ENCODE results near the gene COBL. TPM values are rescaled to one million over a fixed set of nuclear protein-coding genes. Genes with fewer than 3 reads are reported as not detected.
A peak's percentile ranks its signal among the peaks of the same experiment; 100 is the strongest.

COBL gene
- total RNA-seq, 8 experiments from 2014 or later: 0.23 to 54.8 (median 4.3) TPM

DNA sequence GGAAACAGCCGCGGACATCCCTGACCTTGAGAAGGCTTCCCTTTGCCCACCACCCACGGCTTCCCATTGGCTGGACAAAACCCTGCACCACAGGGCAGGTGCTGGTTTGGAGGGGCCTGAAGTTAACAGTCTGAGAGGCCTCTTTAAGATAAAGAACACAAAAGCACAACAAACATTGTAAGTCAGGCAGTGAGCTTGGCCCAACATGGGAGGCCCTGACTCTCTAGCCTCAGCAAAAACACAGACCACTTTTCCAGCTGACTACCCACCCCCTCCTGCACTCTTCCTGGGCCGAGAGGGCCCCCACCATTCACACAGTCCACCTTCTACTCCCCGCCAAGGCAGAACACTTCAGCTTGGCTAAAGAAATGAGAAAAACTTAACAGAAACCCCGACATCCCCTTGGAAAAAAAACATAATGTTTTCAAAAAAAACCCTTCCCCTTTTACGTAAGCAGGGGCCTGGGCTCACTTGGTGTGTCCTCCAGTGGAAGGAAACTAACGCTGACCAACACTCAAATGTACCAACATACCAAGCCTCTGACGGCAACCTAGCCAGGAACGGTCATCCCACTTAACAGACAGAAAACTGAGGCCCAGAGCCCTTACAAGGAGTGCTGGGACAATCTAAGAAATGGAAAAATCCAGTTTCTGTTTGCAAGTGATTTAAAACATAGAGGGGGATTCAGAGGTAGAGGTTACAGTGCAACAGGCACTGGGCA, 80.9 kb downstream of the COBL start:
- 0 to 100% (median 78%) methylated on average over 1 to 7 of the region's 10 CpGs; no CpG with 5 or more reads in 2 of the 10 experiments for WGBS, 10 experiments
- ATAC-seq (replicated peaks in 6 of 8): no peak
- in situ Hi-C loops (cut with MboI; ENCODE audit: low pct_unique_long_range_greater_than_20kb in 2 of 9, low sequenced_read_pairs in 9 of 9, unreplicated experiment in 9 of 9): loop anchor here in 1 of 9 experiments (25.0 kb wide), 1 partner anchor 127 kb away; no protein-coding TSS in a partner anchor
- Histone ChIP-seq H3K4me3 (no peak overlapping the region), H3K4me1 (replicated peaks in 1 of 2) (peaks cover 0 to 2% of the 10 kb centered on the region in 2 donors), H3K27ac (no peak overlapping the region)

DNA sequence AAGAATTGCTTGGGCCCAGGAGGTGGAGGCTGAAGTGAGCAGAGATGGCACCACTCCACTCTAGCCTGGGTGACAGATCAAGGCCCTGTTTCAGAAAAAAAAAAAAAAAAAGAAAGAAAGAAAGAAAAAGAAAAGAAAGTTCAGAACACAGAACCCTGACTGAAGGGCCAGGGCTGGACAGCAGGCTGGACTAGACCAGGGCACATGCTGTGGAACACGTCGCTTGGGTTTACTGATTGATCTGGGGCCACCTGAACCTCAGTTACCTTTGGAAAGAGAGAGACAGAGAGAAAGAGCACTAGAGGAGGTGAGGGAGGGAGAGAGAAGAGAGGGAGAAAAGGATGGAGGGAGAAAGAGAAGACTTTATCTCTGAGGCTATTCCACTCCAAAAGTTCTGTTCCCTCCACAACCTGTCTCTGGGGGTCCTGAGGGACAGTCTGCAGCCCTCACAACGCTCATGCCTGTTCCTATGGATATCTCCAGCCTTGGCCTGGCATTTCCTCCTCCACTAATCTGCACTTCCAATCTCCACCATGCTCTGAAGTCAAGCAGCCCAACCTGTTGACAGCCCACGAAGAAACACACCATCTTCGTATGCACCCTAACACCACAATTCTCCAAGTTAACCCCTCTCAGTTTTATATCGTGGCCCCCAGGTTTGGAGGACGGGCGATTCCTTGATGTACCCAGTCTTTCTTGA, 81.8 kb downstream of the COBL start:
- Histone ChIP-seq H3K4me3 (no peak overlapping the region), H3K27ac (no peak overlapping the region), H3K4me1 (replicated peaks in 1 of 2) (peaks cover 0 to 2% of the 10 kb centered on the region in 2 donors)
- no peak for ATAC-seq (replicated peaks in 6 of 8)
- 23 to 100% (median 85%) methylated on average over 1 to 8 of the region's 8 CpGs; no CpG with 5 or more reads in 1 of the 10 experiments for WGBS, 10 experiments
- in situ Hi-C loops (cut with MboI; ENCODE audit: low pct_unique_long_range_greater_than_20kb in 2 of 9, low sequenced_read_pairs in 9 of 9, unreplicated experiment in 9 of 9): loop anchor here in 1 of 9 experiments (25.0 kb wide), 1 partner anchor 128 kb away; no protein-coding TSS in a partner anchor

GRCh38 chr7:51234139-51234538, 82.5 kb downstream of the COBL start:
- ATAC-seq (replicated peaks in 6 of 8): peak in 1 of 8 experiments; percentile 81
- in situ Hi-C loops (cut with MboI; ENCODE audit: low pct_unique_long_range_greater_than_20kb in 2 of 9, low sequenced_read_pairs in 9 of 9, unreplicated experiment in 9 of 9): loop anchor here in 1 of 9 experiments (25.0 kb wide), 1 partner anchor 128 kb away; no protein-coding TSS in a partner anchor
- Histone ChIP-seq H3K27ac (no peak overlapping the region), H3K4me3 (no peak overlapping the region), H3K4me1 (replicated peaks in 1 of 2) (peaks cover 0 to 2% of the 10 kb centered on the region in 2 donors)
- 13 to 100% (median 80%) methylated on average over 1 to 6 of the region's 13 CpGs; no CpG with 5 or more reads in 2 of the 10 experiments for WGBS, 10 experiments

GRCh38 chr7:51233374-51233773, 83.2 kb downstream of the COBL start:
- WGBS, 10 experiments: 38 to 80% (median 67%) methylated on average over 1 to 10 of the region's 13 CpGs
- H3K4me1 ChIP-seq (replicated peaks in 1 of 2): peaks cover 0 to 2% of the 10 kb centered on the region in 2 donors
- ATAC-seq (replicated peaks in 6 of 8): peak in 2 of 8 experiments; percentile 41 to 48
- in situ Hi-C loops (cut with MboI; ENCODE audit: low pct_unique_long_range_greater_than_20kb in 2 of 9, low sequenced_read_pairs in 9 of 9, unreplicated experiment in 9 of 9): loop anchor here in 1 of 9 experiments (25.0 kb wide), 1 partner anchor 129 kb away; no protein-coding TSS in a partner anchor
- no peak overlapping the region for H3K4me3 ChIP-seq
- H3K27ac ChIP-seq: no peak overlapping the region

- ATAC-seq (replicated peaks in 6 of 8): no peak
- WGBS, 10 experiments: 19 to 93% (median 83%) methylated on average over 2 to 5 of the region's 5 CpGs; no CpG with 5 or more reads in 2 of the 10 experiments
- in situ Hi-C loops (cut with MboI; ENCODE audit: low pct_unique_long_range_greater_than_20kb in 2 of 9, low sequenced_read_pairs in 9 of 9, unreplicated experiment in 9 of 9): loop anchor here in 1 of 9 experiments (25.0 kb wide), 1 partner anchor 132 kb away; no protein-coding TSS in a partner anchor
- Histone ChIP-seq H3K4me3 (no peak overlapping the region), H3K27ac (no peak overlapping the region), H3K4me1 (replicated peaks in 1 of 2) (peaks cover 0 to 2% of the 10 kb centered on the region in 2 donors)
Measured at GRCh38 chr7:51230723-51231122, 85.9 kb downstream of the COBL start.

DNA sequence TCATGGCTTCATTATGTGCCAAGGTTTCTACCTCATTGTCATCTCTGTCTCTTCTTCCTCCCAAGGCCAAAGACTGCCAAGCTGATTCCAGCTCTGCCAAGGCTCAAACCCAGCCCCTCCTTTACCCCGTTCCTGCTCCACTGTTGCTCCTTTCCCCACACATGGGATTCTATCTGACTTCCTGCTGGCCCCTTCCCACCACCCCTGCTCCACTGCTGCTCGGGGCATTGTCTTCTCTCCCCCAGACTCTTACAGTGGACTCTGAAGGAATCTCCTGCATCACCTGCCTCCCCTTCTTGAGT, 86.3 kb downstream of the COBL start:
- no peak overlapping the region for H3K4me3 ChIP-seq
- 7 to 100% (median 100%) methylated on average over 1 to 2 of the region's 2 CpGs; no CpG with 5 or more reads in 3 of the 10 experiments for WGBS, 10 experiments
- in situ Hi-C loops (cut with MboI; ENCODE audit: low pct_unique_long_range_greater_than_20kb in 2 of 9, low sequenced_read_pairs in 9 of 9, unreplicated experiment in 9 of 9): loop anchor here in 1 of 9 experiments (25.0 kb wide), 1 partner anchor 132 kb away; no protein-coding TSS in a partner anchor
- no peak for ATAC-seq (replicated peaks in 6 of 8)
- no peak overlapping the region for H3K27ac ChIP-seq
- H3K4me1 ChIP-seq (replicated peaks in 1 of 2): peaks cover 0 to 2% of the 10 kb centered on the region in 2 donors

DNA sequence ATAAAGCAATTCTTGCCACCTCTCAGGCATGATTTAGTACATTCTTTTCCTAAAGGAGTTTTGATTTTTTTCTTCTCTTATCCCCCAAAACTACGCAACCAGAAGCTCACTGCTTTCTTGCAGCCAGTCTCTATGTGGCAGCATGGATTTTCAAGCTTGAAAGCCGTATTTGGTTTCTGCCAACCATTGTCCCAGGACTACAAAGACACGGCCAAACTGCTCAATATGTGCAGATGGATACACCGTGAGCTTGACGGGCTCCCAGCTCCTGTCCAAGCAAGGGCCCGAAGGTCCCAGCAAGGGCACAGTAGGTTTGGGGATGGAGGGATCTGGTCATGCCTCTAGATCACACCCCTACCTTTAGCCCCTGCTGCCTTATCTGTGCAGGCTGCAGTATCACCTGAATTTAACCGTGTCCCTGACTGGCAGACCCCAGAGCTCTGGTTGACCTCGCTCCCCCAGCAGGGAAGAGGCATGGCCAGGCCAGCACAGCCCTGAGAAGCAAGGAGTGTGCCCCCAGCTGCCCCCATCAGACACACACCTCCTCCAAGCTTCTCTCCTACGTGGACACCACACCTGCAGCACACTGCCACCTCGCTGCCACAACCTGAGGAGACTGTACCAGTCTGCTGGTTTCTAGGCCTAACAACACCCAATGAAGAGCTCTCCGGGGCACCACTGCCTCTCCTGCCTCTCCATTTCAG, 86.8 kb downstream of the COBL start:
- Histone ChIP-seq H3K27ac (no peak overlapping the region), H3K4me1 (replicated peaks in 1 of 2) (peaks cover 0 to 2% of the 10 kb centered on the region in 2 donors), H3K4me3 (no peak overlapping the region)
- 0 to 100% (median 81%) methylated on average over 1 to 6 of the region's 11 CpGs; no CpG with 5 or more reads in 2 of the 10 experiments for WGBS, 10 experiments
- in situ Hi-C loops (cut with MboI; ENCODE audit: low pct_unique_long_range_greater_than_20kb in 2 of 9, low sequenced_read_pairs in 9 of 9, unreplicated experiment in 9 of 9): loop anchor here in 1 of 9 experiments (25.0 kb wide), 1 partner anchor 133 kb away; no protein-coding TSS in a partner anchor
- no peak for ATAC-seq (replicated peaks in 6 of 8)

DNA sequence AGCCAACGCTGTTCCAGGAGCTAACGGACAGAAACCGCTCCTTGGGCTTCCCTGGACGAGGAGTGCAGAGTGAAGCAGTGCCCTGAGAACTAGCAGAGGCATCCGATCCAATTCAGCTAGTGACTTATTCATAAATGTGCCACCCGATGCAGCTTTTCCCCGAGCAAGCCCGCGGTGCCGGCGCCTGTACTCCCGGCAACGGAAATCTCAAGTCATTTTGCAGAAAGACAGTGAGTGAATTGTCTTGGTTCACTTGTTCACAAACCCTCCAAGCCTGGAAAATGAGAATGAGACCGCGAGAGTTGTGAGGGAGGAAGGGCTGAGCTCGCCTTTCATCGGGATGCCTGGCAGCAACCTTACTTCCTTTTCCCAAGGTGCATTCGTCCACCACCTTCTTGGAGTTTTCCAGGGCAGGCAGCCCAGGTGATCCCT, 87.5 kb downstream of the COBL start:
- 20 to 75% (median 67%) methylated on average over 1 to 16 of the region's 18 CpGs; no CpG with 5 or more reads in 2 of the 10 experiments for WGBS, 10 experiments
- Histone ChIP-seq H3K4me1 (replicated peaks in 1 of 2) (peaks cover 0 to 2% of the 10 kb centered on the region in 2 donors), H3K4me3 (no peak overlapping the region), H3K27ac (no peak overlapping the region)
- in situ Hi-C loops (cut with MboI; ENCODE audit: low pct_unique_long_range_greater_than_20kb in 2 of 9, low sequenced_read_pairs in 9 of 9, unreplicated experiment in 9 of 9): loop anchor here in 1 of 9 experiments (25.0 kb wide), 1 partner anchor 133 kb away; no protein-coding TSS in a partner anchor
- ATAC-seq (replicated peaks in 6 of 8): peak in 2 of 8 experiments; percentile 7 to 23

GRCh38 chr7:51228386-51228958, 88.1 kb downstream of the COBL start:
- Histone ChIP-seq H3K27ac (no peak overlapping the region), H3K4me1 (replicated peaks in 1 of 2) (peaks cover 0 to 2% of the 10 kb centered on the region in 2 donors), H3K4me3 (no peak overlapping the region)
- ATAC-seq (replicated peaks in 6 of 8): peak in 1 of 8 experiments; percentile 21
- in situ Hi-C loops (cut with MboI; ENCODE audit: low pct_unique_long_range_greater_than_20kb in 2 of 9, low sequenced_read_pairs in 9 of 9, unreplicated experiment in 9 of 9): loop anchor here in 1 of 9 experiments (25.0 kb wide), 1 partner anchor 134 kb away; no protein-coding TSS in a partner anchor
- WGBS, 10 experiments: 38 to 90% (median 65%) methylated on average over 1 to 3 of the region's 3 CpGs; no CpG with 5 or more reads in 2 of the 10 experiments

GRCh38 chr7:51227861-51228260, 88.7 kb downstream of the COBL start:
- in situ Hi-C loops (cut with MboI; ENCODE audit: low pct_unique_long_range_greater_than_20kb in 2 of 9, low sequenced_read_pairs in 9 of 9, unreplicated experiment in 9 of 9): loop anchor here in 1 of 9 experiments (25.0 kb wide), 1 partner anchor 134 kb away; no protein-coding TSS in a partner anchor
- Histone ChIP-seq H3K4me3 (no peak overlapping the region), H3K27ac (no peak overlapping the region), H3K4me1 (replicated peaks in 1 of 2) (peaks cover 0 to 2% of the 10 kb centered on the region in 2 donors)
- ATAC-seq (replicated peaks in 6 of 8): no peak
- 13 to 100% (median 83%) methylated on average over 1 to 6 of the region's 6 CpGs; no CpG with 5 or more reads in 2 of the 10 experiments for WGBS, 10 experiments

DNA sequence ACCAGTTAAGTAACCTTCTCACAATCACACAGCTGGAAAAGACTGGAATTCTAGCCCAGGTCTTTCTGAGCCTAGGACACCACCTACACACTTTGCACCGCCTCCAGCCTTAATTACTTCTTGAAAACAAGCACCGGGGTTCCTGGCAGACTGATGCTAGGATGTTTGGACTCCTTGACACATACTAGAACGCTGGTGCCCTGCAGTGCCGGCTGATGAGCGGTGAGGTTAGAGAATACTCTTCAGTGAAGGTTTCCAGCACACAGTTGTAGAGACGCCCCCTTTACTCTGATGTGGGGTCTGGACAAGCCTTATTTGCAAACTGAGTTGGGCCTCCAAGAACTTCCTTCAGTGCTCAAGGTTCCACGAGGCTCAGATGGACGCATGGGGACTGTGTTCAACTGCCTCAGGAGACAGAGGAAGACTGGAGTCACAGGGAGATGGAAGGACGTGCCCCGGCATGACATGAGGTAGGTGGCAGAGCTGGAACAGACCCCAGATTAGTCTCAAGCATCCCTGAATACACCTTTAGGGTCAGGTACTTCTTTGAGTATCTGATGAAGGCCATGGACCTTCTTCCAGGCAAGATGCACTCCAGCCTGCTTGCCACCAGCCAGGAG, 89.6 kb downstream of the COBL start:
- Histone ChIP-seq H3K4me3 (no peak overlapping the region), H3K4me1 (replicated peaks in 1 of 2) (no peaks in the 10 kb centered on the region), H3K27ac (no peak overlapping the region)
- 14 to 100% (median 81%) methylated on average over 1 to 7 of the region's 10 CpGs; no CpG with 5 or more reads in 5 of the 10 experiments for WGBS, 10 experiments
- ATAC-seq (replicated peaks in 6 of 8): no peak
- in situ Hi-C loops (cut with MboI; ENCODE audit: low pct_unique_long_range_greater_than_20kb in 2 of 9, low sequenced_read_pairs in 9 of 9, unreplicated experiment in 9 of 9): loop anchor here in 1 of 9 experiments (25.0 kb wide), 1 partner anchor 135 kb away; no protein-coding TSS in a partner anchor

Measured in motor neuron (in vitro differentiated cells).